ENCODE measurements around the gene TMEM250.

DNA sequence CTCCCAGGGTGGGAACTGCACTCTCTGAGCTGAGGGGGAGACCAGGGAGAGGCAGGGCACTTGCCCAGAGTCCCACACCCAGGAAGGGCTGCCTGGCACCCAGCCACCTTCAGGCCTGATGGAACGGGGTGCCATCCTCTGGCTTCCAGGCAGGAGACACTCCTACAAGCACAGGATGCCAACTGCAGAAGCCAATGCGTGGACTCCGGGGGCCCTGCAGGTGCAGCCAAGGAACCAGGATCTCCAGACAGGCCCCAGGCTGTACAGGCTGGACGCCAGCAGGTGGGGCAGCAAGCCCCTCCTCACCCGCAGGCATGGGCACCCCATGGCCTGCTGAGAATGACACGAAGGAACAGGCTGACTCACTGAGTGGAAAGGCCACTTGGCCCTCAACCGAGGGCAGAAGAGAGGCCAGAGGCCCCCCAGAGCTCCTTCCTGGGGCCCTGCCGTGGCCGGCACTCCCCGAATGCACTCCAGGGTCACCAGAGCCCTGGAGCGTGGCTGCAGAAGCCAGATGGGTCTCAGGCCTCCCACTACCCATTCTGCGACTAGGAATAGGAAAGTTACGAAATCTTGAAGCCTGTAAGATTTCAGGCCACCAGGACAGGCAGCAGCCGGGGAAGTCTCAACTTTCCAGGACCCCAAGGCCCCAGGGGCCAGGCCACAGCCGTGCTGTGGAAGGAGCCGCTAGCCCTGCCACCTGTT, 39.3 kb downstream of the TMEM250 start:
- TF ChIP-seq POLR2A (IDR thresholded peaks at IDR 0.05; ENCODE audit: low read depth, low read length) (no peak), PAX5 (IDR thresholded peaks at IDR 0.05; ENCODE audit: insufficient read depth, low read length, severe bottlenecking) (no peak), POLR2AphosphoS5 (IDR thresholded peaks at IDR 0.05; ENCODE audit: low read depth, low read length) (no peak), TAF1 (IDR thresholded peaks at IDR 0.05; ENCODE audit: low read depth, low read length) (no peak)
